HepG2 (cell line): ENCODE data around the gene RAMP3. TPM values are rescaled to one million over a fixed set of nuclear protein-coding genes. Genes with fewer than 3 reads are reported as not detected.

Experiments used
- ATAC-seq: fragments of 200-7000 bp; cut with Tn5 transposase; 3 replicates; pipeline ENCODE4 v1.9.1; 2020; ENCODE audit warnings: mild to moderate bottlenecking, moderate library complexity
- BruUV-seq: library from RNA; stranded (reverse); fragments of 400-500 nt; replicated peaks from 2 replicates; lab custom pipeline; 2021; lab: Mats Ljungman, UMichigan
- CTCF ChIA-PET: fragments of 300-600 bp; formaldehyde crosslinking; extraction: SDS; loops from one replicate; lab custom pipeline; 2021; ENCODE audit warnings: low total read pairs, inconsistent platforms, low intra/inter-chr PET ratio; lab: Yijun Ruan, JAX
- POLR2A ChIA-PET: fragments of 350-600 bp; sonication (Branson Sonifier 250); formaldehyde crosslinking; loops from one replicate; lab custom pipeline; 2020; ENCODE audit warnings: antibody characterized with exemption, inconsistent platforms; lab: Yijun Ruan, JAX
- DNase-seq: peaks from one replicate; pipeline ENCODE4 v3.0.0-alpha.2; 2015; ENCODE audit warnings: low spot score
- FAIRE-seq: peaks from 3 replicates; lab custom pipeline; 2011; peaks lifted over from hg19 to GRCh38; lab: Jason Lieb, UNC
- H2AFZ ChIP-seq: one replicate; pipeline ENCODE4 v1.6.1; 2011; ENCODE audit warnings: low read length, inconsistent platforms
- H3K27ac ChIP-seq: fragments of 300-600 bp; 3 replicates; pipeline ENCODE4 v1.8.0; 2011; ENCODE audit warnings: mixed run types, mild to moderate bottlenecking, mixed read lengths, low read length, inconsistent platforms; ENCODE audit not compliant: insufficient read depth; ENCODE audit errors: extremely low read length
- H3K27me3 ChIP-seq, 2 experiments: fragments of 200-600 bp in 1 of 2; 2 replicates in 1 of 2; 3 replicates in 1 of 2; pipeline versions ENCODE4 v1.6.0 to v1.8.0; 2011; ENCODE audit warnings: low read length in 2 of 2, mild to moderate bottlenecking in 2 of 2, moderate library complexity in 2 of 2, inconsistent platforms in 1 of 2; ENCODE audit not compliant: insufficient read depth in 2 of 2, control insufficient read depth in 1 of 2
- H3K36me3 ChIP-seq, 2 experiments: fragments of 200-600 bp in 1 of 2; replicated peaks in 1 of 2; 2 replicates in 1 of 2; 3 replicates in 1 of 2; pipeline versions ENCODE4 v1.5.1 to v1.8.0; 2011; ENCODE audit warnings: low read length in 2 of 2, inconsistent platforms in 1 of 2; ENCODE audit not compliant: insufficient read depth in 2 of 2, control insufficient read depth in 1 of 2
- H3K4me1 ChIP-seq: 2 replicates; pipeline ENCODE4 v1.5.1; 2012; ENCODE audit warnings: low read length, inconsistent platforms; ENCODE audit not compliant: insufficient read depth
- H3K4me2 ChIP-seq: 2 replicates; pipeline ENCODE4 v1.6.0; 2011; ENCODE audit warnings: low read depth, low read length, inconsistent platforms
- H3K4me3 ChIP-seq, 3 experiments: fragments of 200-600 bp in 1 of 3; sonication (generic), shearing (Covaris generic) in 1 of 3; replicated peaks in 1 of 3; 2 replicates each; pipeline ENCODE4 v1.5.1; 2011 to 2016; ENCODE audit warnings: low read length in 3 of 3, inconsistent platforms in 2 of 3, low read depth in 2 of 3, mild to moderate bottlenecking in 2 of 3, control low read depth in 1 of 3, mixed read lengths in 1 of 3; ENCODE audit not compliant: insufficient read depth in 1 of 3
- H3K79me2 ChIP-seq: one replicate; pipeline ENCODE4 v1.6.1; 2011; ENCODE audit warnings: low read length, inconsistent platforms; ENCODE audit not compliant: insufficient read depth
- H3K9ac ChIP-seq: 2 replicates; pipeline ENCODE4 v1.6.0; 2011; ENCODE audit warnings: mild to moderate bottlenecking, low read depth, low read length, inconsistent platforms; ENCODE audit not compliant: insufficient read depth
- H3K9me3 ChIP-seq: 2 replicates; pipeline ENCODE4 v1.5.1; 2012; ENCODE audit warnings: mild to moderate bottlenecking, low read length
- H4K20me1 ChIP-seq: 2 replicates; pipeline ENCODE4 v1.6.0; 2011; ENCODE audit warnings: inconsistent platforms, mild to moderate bottlenecking, low read length, moderate library complexity; ENCODE audit not compliant: insufficient read depth
- ATF1 ChIP-seq: IDR thresholded peaks from 2 replicates; pipeline ENCODE4 v1.6.1; 2016; ENCODE audit warnings: mild to moderate bottlenecking, control low read depth
- CTCF ChIP-seq: sonication (generic); formaldehyde crosslinking; IDR thresholded peaks from 2 replicates; pipeline ENCODE4 v1.5.0; 2020; ENCODE audit warnings: mild to moderate bottlenecking, missing genetic modification reagents, moderate library complexity
- MNT ChIP-seq: fragments of 450-650 bp; IDR thresholded peaks from 2 replicates; pipeline ENCODE4 v1.6.1; 2016
- ZNF724P ChIP-seq: sonication (generic); formaldehyde crosslinking; IDR thresholded peaks from 2 replicates; pipeline ENCODE4 v1.8.0; 2022; ENCODE audit warnings: missing genetic modification reagents, borderline replicate concordance
- WGBS: methylation state at CpG from one replicate; pipeline ENCODE4 v1.1.6; 2017; ENCODE audit warnings: low lambda C conversion rate; 5-methylcytosine and 5-hydroxymethylcytosine counted together
- in situ Hi-C: cut with HindIII; loops from 2 replicates; pipeline ENCODE4 v1.10.0; 2017; ENCODE audit warnings: low pct_unique_long_range_greater_than_20kb; ENCODE audit not compliant: extremely low pct_ligation_motif_present
- intact Hi-C: fragments of 100-400 bp; cut with micrococcal nuclease; formaldehyde crosslinking; loops from one replicate; pipeline ENCODE4 v1.10.0; 2022; ENCODE audit not compliant: unreplicated experiment
- polyA plus RNA-seq, 8 experiments: library from polyadenylated mRNA; depleted of rRNA in 3 of 8; stranded (reverse) in 7 of 8; unstranded in 1 of 8; fragments of >200 nt; fragmentation: Illumina TruSeq in 4 of 8; extraction: Trizol in 4 of 8; gene quantifications; 2 replicates each; pipeline versions ENCODE4 v1.2.1 to v1.2.3, GENCODE V29; 2011 to 2016; ENCODE audit warnings: low read depth in 4 of 8, missing spikeins in 1 of 8, mixed read lengths in 1 of 8; ENCODE audit not compliant: insufficient read depth in 1 of 8
- total RNA-seq, 5 experiments: library from RNA; depleted of rRNA; stranded (reverse); fragments of >200 nt; fragmentation: Illumina TruSeq; extraction: Trizol; gene quantifications; 2 replicates each; pipeline ENCODE4 v1.2.3, GENCODE V29; 2016; ENCODE audit warnings: low read depth in 1 of 5

RAMP3 gene
- total and polyA plus RNA-seq, 2 of the 13 experiments (the other 11 are each of a cell fraction or from before 2014, with no cell fraction given) = not detected

- CTCF ChIA-PET = no interaction called here
Measured at GRCh38 chr7:45129181-45129800, 28.3 kb upstream of the RAMP3 start.

More at GRCh38 chr7:45129181-45129800, 28.3 kb upstream of the RAMP3 start:
- Histone ChIP-seq H3K9ac (no peak overlapping the region), H4K20me1 (no peaks in the 10 kb centered on the region), H2AFZ (no peak overlapping the region), H3K9me3 (no peaks in the 10 kb centered on the region), H3K4me2 (no peak overlapping the region), H3K4me1 (0 out of 2 replicates have a peak, but pooled peaks cover 5% of the 10 kb centered on the region), H3K79me2 (no peaks in the 10 kb centered on the region), H3K4me3 (no peak overlapping the region), H3K27ac (no peak overlapping the region), H3K36me3 (no peaks in the 10 kb centered on the region), H3K27me3 (peaks cover 7 to 51% of the 10 kb centered on the region in 2 experiments; a peak in 4 of 5 replicates)
- peak; percentile 43; the same call in 2 of the 3 replicates for ATAC-seq
- WGBS = 28% methylated on average over 13 of the region's 15 CpGs
- in situ Hi-C loops = no loop called here
- FAIRE-seq = no peak
- POLR2A ChIA-PET = interaction anchor here (0.7 kb wide), 1 partner anchor 18 kb away, joined by 3 read pairs; the partner anchor contains the start of gene TBRG4
- DNase-seq = no peak
- BruUV-seq = no TSS peak
- intact Hi-C loops = no loop called here
- TF ChIP-seq CTCF (CRISPR knock-in tag) (peak; percentile 35; the same call in 1 of the 2 replicates), ZNF724P (CRISPR knock-in tag) (no peak), ATF1 (CRISPR knock-in tag) (no peak), MNT (peak; percentile 31)
